GM18511 (cell line): ENCODE data around the gene TGM6.

Source experiments
- ATAC-seq: cut with Tn5 transposase; IDR thresholded peaks from one replicate; pipeline ENCODE4 v1.9.1; 2021; ENCODE audit warnings: mild to moderate bottlenecking, moderate library complexity; ENCODE audit not compliant: unreplicated experiment

Gene TGM6

DNA sequence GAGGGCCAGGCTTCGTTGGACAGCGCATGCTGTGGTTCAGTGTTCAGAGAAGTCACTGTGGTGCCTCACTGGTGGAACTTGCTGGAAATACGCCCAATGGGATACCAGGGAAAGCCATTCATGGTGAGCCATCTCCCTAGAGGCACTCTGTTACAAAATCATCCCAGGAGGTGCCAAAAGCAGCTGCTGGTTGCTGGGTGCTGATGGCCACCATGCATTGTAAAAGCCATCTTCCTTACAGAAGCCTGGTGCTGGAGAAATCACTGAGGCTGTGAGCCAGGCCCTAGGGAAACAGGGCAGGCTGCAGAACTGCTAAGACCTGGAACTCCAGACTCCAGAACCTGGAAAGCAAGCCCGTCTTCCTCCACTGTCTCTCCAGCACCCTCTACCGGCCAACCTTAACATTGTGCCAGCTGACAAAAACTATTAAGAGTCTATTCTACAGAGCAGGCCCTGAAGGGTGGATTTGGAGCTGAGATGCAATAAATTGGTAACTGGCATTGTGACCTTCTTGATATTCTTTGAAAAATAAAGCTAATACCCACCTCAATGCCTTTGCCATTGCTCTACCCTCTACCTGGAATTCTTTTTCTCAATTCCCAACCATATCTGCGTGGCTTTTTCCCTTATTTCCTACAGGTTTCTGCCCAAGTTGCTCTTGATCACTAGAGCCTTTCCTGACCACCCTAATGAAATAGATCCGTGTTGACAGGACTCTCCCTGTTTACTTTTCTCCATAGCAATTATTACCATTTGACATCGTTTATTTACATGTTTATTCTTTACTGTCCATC, 71.4 kb downstream of the TGM6 start:
- no peak for ATAC-seq

DNA sequence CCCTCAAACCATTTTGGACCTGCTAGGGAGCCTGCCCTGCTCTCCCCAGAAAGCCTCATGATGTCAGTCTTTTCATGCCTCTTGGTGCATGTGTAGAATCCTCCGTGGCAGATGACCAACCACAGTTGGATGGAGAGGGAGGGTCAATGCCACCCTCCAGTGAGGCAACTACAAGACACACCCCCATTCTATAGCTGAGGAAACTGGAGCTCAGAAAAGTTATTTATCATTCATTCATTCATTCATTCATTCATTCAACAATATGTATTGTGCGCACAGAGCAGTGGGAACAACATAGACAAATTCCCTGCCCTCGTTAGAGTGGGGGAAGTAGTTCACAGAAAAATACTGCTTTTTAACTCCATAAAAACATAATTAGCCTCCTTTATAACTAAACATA, 73.1 kb downstream of the TGM6 start:
- no peak for ATAC-seq

DNA sequence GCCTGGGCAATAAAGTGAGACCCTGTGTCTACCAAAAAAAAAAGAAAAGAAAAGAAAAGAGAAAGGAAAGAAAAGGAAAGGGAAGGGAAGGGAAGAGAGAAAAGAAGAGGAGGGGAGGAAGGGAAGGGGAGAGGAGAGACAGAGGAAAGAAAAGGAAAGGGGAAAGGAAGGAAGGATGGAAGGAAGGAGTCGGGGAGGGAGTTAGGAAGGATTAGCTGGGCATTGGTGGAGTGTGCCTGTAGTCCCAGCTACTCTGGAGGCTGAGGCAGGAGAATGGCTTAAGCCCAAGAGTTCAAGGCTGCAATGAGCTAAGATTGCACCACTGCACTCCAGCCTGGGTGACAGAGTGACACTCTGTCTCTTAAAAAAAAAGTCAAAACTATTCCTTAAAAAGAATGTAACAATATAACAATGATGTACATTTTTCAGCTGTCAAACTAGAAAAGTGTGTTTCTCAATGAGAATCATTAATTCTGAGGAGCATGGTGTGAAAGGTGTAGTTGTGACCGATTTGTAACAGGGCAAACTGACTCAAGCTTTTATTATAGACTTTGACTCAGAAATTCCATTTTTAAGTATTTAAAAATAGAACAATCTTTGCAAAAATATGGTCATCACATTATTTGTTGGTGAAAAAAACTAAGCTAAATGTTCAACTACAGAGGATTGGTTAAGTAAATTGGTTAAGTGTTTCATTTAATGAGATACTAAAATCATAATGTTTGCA, 75.2 kb downstream of the TGM6 start:
- ATAC-seq, result no peak

DNA sequence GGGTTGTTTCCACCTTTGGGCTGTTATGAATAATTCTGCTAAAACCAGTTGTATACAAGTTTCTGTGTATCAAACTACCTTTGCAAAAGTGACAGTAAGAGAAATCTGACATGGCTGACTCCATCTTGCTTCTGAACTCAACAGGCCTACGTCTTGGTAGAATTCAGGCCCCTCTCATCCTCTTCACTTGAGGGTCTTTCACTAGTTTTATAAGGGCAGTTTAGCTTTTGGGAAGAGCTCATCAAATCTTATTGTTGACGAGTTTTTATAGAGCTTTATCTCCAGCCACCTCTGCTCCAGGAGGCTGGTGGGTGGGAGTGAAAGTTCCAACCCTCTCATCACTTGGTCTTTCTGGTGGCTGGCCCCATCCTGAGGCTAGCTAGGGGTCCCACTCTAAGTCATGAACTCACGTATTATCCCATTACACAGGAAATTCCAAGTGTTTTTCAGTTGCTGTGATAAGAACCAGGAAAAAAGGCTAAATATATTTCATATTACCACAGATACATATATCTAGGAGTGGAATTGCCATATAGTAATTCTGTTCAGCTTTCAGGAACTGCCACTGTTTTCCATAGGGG, 78.3 kb downstream of the TGM6 start:
- no peak for ATAC-seq

DNA sequence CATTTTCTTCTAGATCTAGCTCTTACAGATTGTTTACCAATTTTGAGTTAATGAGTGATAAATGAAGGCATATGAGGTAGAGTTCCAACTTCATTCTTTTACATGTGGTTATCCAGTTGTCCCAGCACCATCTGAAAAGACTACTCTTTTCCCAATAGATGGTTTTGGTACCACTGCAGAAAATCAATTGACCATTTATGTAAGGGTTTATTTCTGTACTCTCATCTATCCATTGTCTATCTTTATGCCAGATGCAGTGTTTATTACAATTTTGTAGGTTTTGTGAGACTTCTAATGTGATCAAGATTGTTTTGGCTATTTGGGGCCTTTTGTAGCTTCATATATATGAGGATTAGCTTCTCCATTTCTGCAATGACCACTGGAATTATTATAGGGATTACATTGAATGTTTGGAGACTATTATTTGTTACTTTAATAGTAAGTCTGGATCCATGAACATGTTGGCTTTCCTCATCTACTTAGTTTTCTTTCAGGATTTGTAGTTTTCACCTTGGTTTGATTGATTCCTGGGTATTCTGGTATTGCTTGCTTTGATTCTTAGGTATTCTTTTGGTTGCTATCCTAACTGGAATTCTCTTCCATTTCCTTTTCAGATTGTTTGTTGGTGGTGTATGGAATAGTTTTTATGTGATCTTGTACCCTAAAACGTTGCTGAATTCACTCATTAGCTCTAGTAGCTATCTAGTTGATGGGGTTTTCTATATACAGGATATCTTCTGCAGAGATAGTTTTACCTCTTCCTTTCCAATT, 79.5 kb downstream of the TGM6 start:
- ATAC-seq, result no peak

DNA sequence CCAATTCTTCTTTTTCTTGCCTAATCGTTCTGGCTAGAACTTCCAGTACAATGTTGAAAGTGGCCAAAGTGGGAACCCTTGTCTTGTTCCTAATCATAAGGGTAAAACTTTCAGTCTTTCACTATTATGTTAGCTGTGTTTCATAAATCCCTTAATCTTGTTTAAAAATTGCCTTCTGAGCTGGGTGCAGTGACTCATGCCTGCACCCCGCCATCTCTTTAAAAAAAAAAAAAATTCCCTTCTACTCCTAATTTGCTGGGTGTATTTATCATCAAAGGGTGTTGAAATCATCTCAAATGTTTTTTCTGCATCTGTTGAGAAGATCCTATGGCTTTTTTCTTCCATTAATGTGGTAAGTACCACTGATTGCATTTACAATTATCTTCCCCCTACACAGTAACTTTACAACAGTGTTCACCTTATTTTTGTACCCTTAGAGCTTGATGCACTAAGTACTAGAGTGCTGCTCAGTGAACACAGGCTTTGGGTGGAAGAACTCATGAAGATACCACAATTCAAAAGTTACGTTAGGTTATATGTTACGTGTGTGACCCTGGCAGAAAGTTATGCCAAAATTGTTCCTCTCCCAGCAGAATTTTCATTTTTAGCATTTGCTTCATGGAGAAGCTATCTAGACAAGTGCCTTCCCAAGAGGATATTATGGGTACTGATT, 80.2 kb downstream of the TGM6 start:
- ATAC-seq, result no peak

DNA sequence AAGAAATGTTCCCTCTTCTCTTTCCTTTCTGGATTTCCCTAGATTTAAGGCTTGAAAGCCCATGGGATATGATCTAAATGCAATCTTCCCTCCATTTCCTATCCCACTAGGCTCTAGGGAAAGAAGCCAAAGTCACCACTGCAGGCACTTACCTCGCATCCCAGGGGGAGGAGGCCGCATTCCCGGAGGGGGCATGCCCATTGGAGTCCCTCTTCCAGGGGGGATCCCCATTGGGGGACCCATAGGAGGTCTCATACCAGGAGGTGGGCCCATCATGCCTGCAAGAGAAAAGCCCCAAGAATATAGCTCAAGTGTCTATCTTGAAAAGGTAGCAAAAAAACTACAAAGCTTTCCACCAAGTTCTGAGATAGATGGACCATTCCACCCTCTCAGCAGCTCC, 81.8 kb downstream of the TGM6 start:
- no peak for ATAC-seq

DNA sequence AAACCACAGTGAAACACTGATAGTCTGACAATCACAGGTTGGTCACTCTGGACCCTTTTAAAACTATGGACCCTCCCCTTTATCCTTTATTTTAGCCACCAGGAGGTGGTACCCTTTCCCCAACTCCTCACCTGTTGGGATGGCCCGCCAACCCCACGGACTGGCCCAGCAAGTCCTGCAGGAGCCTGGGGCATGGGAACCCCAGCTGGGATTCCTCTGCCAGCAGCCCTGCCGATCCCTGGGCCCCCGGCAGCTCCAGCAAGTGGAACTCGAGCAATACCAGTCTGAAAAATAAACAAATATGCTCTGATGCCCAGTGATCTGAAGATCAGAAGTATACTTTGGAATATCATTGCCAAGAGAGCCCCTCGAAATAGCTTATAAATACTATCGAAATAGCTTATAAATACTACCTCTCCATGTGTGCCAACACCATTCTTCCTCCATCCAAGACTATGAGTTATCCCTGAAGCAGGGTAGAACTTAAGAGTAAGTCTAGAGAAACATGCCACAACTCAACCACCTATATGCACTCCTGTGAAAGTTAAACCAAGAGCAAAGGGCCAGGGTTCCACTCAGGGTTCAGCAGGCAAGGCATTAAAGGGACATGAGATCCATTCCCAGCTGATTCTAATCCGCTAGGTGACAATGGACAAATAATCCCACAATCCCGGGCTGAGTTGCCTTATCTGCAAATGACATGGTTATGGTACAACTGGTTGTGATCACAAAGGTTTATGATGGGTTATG, 83.1 kb downstream of the TGM6 start:
- ATAC-seq, result no peak

DNA sequence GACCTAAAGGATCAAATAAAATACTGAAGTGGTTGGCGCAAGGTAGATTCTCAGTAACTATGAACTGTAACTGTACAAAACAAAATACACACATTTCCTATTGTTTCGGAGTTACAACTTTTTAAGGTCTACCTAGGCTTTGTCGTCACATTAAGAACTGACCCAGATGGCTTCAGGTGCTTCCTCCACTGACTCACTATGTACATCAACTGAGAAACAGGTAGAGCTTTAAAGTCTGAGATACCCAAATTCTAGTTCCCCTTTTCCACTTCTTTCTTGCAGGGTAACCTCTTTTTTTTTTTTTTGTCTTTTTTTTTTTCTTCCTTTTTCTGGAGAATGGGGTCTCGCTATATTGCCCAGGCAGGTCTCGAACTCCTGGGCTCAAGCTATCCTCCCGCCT, 84.4 kb downstream of the TGM6 start:
- no peak for ATAC-seq

DNA sequence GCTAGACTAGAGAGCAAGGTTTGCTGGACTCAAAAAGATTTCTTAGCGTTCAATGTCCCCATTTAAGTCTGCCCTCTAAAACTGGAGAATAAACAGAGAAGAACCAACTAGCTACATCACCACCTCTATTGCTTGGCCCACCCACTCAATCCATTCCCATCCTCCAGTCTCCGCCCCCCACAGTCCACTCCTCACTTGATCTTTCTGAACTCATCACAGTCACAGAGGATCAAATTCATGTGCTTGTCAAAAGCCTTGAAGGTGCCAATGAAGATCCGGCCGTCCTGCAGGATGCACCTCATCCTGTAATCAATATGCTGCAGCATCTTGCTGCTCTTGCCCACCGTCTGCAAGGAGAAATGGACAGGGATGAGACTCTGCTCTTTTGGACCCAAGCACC, 86.7 kb downstream of the TGM6 start:
- ATAC-seq, result no peak

DNA sequence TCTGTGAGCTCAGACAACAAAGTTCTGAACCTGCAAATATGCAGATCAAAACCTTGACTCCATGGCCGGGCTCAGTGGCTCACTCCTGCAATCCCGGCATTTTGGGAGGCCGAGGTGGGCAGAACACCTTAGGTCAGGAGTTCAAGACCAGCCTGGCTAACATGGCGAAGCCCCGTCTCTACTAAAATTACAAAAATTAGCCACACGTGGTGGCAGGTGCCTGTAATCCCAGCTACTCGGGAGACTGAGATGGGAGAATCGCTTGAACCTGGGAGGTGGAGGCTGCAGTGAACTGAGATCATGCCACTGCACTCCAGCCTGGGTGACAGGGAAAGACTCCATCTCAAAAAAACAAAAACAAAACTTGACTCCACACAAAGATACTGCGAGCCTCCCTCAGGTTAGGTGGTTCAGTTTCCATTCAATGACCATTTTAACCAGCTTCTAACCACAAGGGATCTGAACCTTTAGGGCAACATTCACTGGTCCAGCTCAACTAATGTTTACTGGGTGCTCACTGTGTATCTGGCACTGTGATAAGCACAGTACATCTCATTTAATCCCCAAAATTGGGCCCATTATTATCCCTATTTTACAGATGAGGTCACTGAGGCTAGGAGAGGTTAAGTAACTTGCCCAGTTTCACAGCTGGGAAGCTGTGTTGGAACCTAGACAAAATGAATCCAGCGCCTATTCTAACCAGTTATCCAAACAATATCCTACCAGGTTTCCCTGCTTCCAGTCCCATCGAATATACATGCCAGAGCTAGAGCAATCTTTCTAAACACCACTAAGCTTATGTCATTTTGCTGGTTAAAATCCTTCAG, 88.1 kb downstream of the TGM6 start:
- no peak for ATAC-seq

DNA sequence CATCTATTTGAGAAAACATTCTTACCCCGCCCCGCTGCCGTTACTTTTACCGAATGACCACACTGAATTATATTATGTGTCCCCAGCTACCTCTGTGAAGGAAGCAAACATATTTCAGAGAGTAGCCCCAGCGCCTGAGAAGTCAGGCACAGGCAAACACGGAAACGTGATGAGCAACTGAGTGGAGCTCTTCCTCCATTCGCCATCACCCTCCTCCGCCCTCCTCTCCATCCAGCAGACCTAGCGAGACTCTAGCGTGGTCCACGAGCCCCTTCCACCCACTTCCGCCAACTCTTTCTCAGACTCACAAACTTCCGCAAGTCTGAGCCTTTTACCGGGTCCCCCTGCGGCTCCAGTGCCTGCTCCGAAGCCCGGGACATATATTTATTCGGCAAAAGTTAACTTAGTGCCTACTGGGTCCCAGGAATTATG, 89.3 kb downstream of the TGM6 start:
- ATAC-seq, result peak; percentile 41

DNA sequence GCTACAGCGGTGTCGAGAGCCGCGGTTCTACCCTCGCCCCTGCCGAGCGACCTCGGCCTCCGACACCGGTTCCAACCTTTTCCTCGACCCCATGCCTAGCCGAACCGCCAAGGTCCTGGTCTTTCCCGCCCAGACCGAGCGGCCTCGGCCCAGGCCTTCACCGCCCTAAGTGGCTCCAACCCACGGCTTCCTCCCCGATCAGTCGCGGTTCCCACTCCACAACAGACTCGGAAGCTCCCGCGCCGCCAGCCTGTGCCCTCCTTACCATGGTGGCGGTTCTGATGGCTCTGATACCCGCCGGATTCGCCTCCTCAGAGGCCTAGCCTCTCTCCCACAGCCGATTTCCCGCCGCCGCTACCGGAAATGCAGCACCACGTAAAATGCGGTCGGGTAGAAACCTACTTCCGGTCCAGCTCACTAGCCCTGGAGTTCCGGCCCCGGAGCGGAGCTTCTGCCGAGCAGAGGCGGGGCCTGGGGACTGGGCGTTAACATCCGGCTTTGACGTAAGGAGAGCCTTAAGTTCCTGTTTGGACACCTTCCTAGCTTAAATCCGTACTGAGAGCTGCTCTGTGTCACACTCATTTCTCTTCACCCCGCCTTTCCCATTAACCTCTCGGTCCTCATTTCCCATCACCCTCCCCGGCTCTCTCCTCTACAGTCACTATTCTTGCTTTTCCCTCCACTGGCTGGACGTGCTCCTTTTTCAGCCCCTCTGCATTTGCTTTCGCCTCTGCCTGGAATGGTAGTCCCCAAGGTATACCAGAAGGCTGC, 89.9 kb downstream of the TGM6 start, which contains the start of gene SNRPB:
Gene SNRPB (minus strand): TSS at position 367 of the 771 bp plus-strand sequence. CDS start 99 bp downstream, at position 268.
- ATAC-seq, result peak; percentile 97

DNA sequence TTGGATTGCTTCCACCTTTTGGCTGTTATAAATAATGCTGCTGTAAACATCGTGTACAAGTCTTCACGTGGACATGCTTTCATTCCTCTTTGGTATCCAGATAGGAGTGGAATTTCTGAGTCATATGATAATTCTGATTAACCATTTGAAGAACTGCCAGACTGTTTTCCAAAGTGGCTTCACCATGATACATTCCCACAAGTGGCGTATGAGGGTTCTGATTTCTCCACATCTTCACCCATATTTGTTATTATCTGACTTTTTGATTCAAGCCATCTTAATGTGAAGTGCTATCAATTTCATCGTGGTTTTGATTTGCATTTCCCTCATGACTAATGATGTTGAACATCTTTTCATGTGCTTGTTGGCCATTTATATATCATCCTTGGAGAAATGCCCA, 92.8 kb downstream of the TGM6 start:
- no peak for ATAC-seq

DNA sequence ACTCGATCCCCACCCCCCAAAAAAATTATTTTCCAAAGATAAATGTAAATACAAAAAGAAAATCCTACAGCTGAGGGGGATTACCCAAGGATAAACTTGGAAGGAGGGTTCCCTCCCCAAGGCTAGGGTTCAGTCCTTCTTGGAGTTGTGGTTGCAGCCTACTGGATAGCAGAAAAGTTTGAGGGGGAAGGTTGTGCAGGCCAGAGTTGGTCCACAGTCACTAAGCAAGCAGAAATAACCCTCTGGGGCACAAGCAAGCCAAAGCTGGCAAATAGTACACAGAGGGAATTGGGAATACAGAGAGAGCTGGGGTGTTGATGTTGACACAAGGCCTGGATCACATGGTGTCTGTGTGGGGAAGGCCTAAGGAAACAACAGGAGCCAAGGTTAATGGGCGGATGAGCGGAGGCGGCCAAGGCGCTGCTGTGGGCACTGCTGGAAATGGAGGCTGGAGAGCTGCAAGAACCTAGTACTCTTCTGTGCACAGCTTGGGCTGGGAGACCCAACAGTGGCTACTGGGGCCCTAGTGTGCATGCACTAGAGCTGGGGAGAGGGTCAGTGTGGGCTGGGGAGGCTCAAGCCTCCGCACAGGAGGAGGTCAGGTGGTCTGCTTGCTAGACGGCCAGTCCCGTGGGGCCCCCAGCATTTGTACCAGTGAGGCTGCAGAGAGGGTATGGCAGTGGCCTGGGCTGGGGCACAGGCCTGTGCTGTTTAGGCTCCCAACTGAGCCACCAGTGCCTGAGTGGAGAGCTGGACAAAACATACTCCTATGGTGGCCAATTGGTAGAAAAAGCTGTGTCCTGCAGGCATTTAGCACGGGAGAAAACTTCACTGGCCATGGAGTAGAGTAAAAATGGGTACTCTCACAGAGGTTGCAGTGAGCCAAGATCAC, 95.4 kb downstream of the TGM6 start:
- no peak for ATAC-seq

DNA sequence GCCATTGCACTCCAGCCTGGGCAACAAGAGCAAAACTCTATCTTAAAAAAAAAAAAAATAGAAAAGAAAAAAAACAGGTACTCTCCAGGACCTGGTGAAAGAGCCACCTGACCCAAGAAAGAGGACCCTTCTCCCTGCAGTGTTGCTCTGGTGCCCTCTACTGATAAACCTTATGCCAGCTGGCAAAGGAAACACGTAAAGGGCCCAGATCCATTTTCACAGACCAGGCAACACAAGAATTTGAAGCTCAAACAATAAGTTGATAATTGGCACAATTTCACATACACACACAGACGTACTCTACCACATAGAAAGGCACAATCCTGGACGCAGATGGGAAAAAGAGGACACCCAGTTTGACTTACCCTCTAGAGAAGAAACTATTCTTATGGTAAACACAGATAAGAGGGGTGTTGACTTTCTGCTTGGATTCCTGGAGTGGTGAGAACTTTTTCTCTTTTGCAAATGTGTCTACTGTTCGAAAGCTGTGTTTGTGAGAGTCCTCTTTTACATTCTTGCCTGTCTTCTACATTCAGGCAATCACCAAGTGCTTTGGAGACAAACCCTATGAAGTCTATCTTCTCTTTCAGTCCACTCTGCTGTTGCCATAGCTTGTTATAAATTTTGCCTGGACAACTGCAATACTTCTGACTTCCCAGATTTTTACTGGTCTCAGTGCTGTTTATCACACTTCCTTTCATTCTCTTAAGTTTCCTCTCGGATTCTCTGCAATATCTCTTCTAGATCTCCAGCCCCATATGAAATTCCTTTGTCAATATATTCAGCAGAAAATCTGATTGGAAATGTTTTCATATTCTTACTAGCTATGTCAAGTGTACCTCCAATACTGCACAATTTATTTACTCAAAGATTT, 96.3 kb downstream of the TGM6 start:
- ATAC-seq, result no peak
